Stimulated activated CD8-positive, alpha-beta memory T cell treated with anti-CD3 and anti-CD28 coated beads, Interleukin-2, amount 100 ng/mL, for 48 hours (primary cell): ENCODE measurements around the gene SBK1.

ENCODE experiments used
- DNase-seq, 2 donors: peaks; one replicate each; pipeline ENCODE4 v3.0.0-alpha.2; 2020; ENCODE audit warnings: low read depth in 2 of 2

Gene SBK1

GRCh38 chr16:28282045-28282444 lies 10.3 kb upstream of the SBK1 start:
- no peak for DNase-seq

- no peak for DNase-seq
Observed at GRCh38 chr16:28283173-28283572, 9.2 kb upstream of the SBK1 start.

- DNase-seq: no peak
Observed at GRCh38 chr16:28283798-28284577, 8.3 kb upstream of the SBK1 start.

- DNase-seq: no peak
Observed at GRCh38 chr16:28285649-28286048, 6.7 kb upstream of the SBK1 start.

GRCh38 chr16:28288114-28288513 lies 4.2 kb upstream of the SBK1 start:
- DNase-seq: no peak

GRCh38 chr16:28289048-28289447 lies 3.3 kb upstream of the SBK1 start:
- no peak for DNase-seq

- no peak for DNase-seq
Observed at GRCh38 chr16:28289939-28290858, 2.1 kb upstream of the SBK1 start.

GRCh38 chr16:28290859-28291254 lies 1.5 kb upstream of the SBK1 start:
- DNase-seq: no peak

GRCh38 chr16:28292731-28293600 lies 641 bp downstream of the SBK1 start:
- no peak for DNase-seq

- DNase-seq: no peak
Observed at GRCh38 chr16:28293601-28293960, 1.3 kb downstream of the SBK1 start.

GRCh38 chr16:28294201-28294600 lies 1.9 kb downstream of the SBK1 start:
- DNase-seq: no peak

- no peak for DNase-seq
Observed at GRCh38 chr16:28295276-28295675, 3.0 kb downstream of the SBK1 start.

- DNase-seq: no peak
Observed at GRCh38 chr16:28297308-28297707, 5.0 kb downstream of the SBK1 start.

GRCh38 chr16:28297784-28298510 lies 5.6 kb downstream of the SBK1 start:
- DNase-seq: no peak

GRCh38 chr16:28298511-28298878 lies 6.2 kb downstream of the SBK1 start:
- DNase-seq: no peak

- no peak for DNase-seq
Observed at GRCh38 chr16:28300327-28300726, 8.0 kb downstream of the SBK1 start.

- DNase-seq: no peak
Observed at GRCh38 chr16:28301154-28301553, 8.8 kb downstream of the SBK1 start.

GRCh38 chr16:28301620-28302019 lies 9.3 kb downstream of the SBK1 start:
- no peak for DNase-seq

- no peak for DNase-seq
Observed at GRCh38 chr16:28303132-28303531, 10.8 kb downstream of the SBK1 start.

- no peak for DNase-seq
Observed at GRCh38 chr16:28304214-28304613, 11.9 kb downstream of the SBK1 start.

GRCh38 chr16:28307936-28308335 lies 15.6 kb downstream of the SBK1 start:
- no peak for DNase-seq
